ENCODE data around the gene LAMB3.

Gene LAMB3

DNA sequence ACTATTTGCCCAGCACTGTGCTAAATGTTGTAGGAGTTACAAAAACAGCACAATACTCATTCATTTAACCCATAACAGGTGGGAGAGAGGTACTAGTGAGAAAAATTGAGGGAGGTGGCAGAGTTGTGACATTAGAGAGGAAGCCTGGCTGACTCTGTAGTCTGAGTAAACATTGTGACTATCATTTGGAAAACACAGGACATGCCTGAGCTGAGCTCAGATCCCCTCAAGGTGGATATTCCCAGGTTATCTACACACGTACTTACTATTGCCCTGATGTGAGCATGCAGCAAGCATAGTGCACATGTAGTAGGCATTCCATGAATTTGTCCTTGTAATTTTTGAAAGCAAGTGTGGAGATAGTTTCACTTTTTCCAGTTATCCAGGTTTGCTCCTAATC, 57.8 kb downstream of the LAMB3 start:
- DNase-seq (ENCODE audit: low spot score): no peak

- DNase-seq (ENCODE audit: low spot score): no peak
These were observed 58.5 kb downstream of the LAMB3 start for GRCh38 chr1:209593747-209594146.

GRCh38 chr1:209590405-209590804, 61.8 kb downstream of the LAMB3 start:
- no peak for DNase-seq (ENCODE audit: low spot score)

DNA sequence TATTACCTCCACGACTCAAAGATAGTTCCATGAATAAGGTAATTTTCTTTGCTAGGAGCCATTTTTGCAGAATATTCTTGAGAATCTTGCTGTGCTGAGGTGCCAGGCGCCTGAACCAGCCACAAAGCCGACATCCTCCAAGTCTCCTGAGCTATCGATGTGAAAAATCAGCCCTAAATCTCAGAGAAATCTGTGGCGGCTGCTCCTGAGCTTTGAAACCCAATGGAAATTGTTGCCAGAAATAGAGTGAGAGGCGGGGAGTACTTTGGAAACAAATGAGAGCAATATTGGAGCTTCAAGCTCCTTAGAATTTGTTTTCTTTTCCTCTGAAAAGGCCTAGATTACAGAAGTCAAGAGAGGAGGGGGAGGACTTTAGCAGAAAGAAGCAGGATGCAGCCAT, 62.4 kb downstream of the LAMB3 start:
- DNase-seq (ENCODE audit: low spot score): no peak

GRCh38 chr1:209589440-209589839, 62.8 kb downstream of the LAMB3 start:
- DNase-seq (ENCODE audit: low spot score): no peak

DNA sequence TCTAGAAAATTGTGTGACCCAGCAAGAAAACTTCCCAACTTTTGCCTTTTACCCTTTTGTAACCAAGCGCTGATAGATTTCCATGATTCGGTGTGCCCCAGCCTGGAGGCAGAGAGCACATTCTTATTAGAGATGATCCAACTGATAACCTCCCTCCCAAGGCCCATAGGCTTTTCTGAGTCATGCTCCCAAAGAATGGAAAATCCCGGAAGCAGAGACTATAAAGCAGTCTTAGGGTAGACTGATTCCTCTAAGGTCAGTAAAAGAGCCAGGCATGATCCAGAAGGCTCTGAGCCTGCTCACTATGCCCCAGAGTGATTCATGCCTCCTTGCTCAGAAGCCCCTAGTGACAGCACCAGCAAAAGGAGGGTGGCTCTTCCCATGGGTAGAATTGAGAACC, 64.4 kb downstream of the LAMB3 start:
- DNase-seq (ENCODE audit: low spot score): no peak

DNA sequence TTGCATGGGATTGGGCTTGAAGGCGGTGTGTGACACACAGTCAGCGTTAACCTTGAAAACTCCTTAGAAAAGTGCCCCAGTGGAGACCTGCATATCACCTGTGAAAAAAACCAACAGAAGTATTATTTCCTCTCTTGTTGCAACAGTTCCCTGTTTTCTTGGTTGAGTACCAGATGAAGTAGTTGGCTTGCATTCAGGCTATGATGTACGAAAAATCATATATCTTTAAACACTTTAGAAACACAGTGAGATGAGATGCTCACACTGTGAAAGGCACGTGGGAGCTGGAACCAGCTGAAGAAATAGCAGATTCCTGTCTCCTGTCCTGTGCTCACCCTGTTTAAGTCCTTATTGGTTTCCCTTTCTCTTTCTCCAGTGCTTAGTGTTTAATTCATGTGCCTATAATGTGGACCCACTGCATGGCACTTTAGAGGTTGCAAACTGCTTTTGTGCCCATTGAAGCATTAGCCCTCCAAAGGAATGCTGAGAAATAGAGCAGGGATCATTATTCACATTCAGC, 65.9 kb downstream of the LAMB3 start:
- no peak for DNase-seq (ENCODE audit: low spot score)

- no peak for DNase-seq (ENCODE audit: low spot score)
These were observed 66.6 kb downstream of the LAMB3 start for GRCh38 chr1:209585672-209586071.

- DNase-seq (ENCODE audit: low spot score): no peak
These were observed 67.0 kb downstream of the LAMB3 start for GRCh38 chr1:209585197-209585596.

- DNase-seq (ENCODE audit: low spot score): no peak
These were observed 68.0 kb downstream of the LAMB3 start for GRCh38 chr1:209584231-209584672.

DNA sequence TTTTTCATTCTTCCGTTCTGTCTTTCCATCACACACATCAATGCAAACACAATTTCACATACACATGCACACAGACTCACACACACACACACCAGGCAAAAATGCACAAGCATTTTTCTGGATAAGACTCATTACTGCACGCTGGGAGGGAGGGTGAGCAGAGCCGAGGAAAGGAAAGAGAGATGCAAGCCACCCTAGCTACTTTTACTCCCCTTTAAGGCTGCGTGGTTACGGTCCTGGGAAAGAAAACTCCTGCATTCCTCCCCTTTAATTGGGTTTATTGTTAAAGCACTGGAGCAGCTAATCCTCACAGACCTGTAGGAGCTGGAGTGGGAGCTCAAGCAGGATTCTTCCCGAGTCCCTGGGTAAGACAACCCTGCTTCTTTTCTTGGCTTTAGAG, 68.8 kb downstream of the LAMB3 start, which contains the start of gene CAMK1G:
CAMK1G (plus strand) TSS at position 307 of the 400 bp plus-strand sequence. CDS start 11,270 bp downstream, outside the sequence.
- no peak for DNase-seq (ENCODE audit: low spot score)

GRCh38 chr1:209580577-209580976, 71.6 kb downstream of the LAMB3 start:
- no peak for DNase-seq (ENCODE audit: low spot score)

DNA sequence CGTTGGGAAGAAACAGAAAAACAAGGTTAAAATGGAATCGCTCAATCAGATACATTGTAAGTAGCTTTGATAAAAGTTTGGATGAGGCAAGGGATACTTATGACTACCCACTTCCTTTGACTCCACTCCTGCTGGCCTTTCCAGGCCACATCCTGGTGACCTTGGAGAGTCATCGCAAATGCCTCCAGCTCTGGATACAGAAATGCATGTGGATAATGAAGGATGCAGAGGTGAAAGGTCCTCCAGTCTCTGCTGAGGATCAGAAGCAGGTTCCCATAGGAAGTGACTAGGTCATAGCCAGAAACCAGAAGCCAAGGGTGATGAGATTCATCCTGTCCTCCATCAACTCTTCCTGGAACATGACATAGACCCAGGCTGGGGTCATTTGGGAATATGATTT, 74.9 kb downstream of the LAMB3 start:
- no peak for DNase-seq (ENCODE audit: low spot score)

- peak; percentile 59 for DNase-seq (ENCODE audit: low spot score)
These were observed 75.6 kb downstream of the LAMB3 start for GRCh38 chr1:209576392-209577197.

DNA sequence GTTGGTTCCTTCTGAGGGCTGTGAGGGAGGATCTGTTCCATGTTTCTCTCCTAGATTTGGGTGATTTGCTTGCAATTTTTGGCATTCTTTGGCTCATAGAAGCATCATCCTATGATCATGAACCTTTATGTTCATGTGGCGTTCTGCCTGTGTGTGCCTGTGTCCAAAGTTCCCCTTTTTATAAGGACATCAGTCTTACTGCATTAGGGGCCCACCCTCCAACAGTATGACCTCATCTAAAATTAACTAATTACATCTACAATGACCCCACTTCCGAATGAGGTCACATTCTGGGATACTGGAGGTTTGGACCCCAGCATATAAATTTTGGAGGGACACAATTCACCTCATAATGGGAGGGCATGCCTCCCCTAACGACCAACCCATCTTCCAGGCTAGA, 81.5 kb downstream of the LAMB3 start:
- no peak for DNase-seq (ENCODE audit: low spot score)

GRCh38 chr1:209569455-209570207, 82.6 kb downstream of the LAMB3 start:
- peak; percentile 76 for DNase-seq (ENCODE audit: low spot score)

DNA sequence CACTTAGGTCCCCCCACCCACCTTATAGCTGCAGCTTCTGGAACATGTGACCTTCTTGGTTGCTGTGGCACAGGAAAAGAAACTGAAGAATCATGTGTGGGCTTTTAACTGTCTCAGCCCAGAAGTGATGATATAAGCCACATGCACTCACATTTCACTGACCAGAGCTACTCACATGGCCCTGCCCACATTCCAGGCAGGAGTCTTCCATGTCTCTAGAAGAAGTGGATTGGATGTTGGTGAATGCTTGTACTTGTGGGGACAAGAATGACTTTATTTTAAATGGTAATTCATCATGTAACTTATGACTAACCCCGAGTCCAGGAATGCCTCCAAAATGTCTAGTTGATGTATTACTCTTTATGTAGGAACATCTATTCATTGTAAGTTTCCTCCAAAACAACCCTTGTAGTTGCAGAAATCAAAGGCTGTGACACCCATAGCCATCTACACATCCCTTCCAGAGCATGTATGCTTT, 84.5 kb downstream of the LAMB3 start:
- no peak for DNase-seq (ENCODE audit: low spot score)

- DNase-seq (ENCODE audit: low spot score): peak; percentile 82
These were observed 86.2 kb downstream of the LAMB3 start for GRCh38 chr1:209565759-209566678.

Measured in NAMALWA (cell line).